Parathyroid adenoma (tissue), 2 donors: ENCODE results near the gene DNAAF5.

Experiments
- H2AFZ ChIP-seq: fragments of 300-600 bp; sonication (generic); one replicate; pipeline ENCODE4 v1.7.0; 2017; ENCODE audit warnings: antibody characterized with exemption, mild to moderate bottlenecking
- H3K27ac ChIP-seq: fragments of 300-600 bp; sonication (generic); one replicate; pipeline ENCODE4 v1.7.0; 2017
- H3K27me3 ChIP-seq: fragments of 300-600 bp; sonication (generic); one replicate; pipeline ENCODE4 v1.7.0; 2017; ENCODE audit warnings: low read length; ENCODE audit not compliant: control insufficient read depth, insufficient read depth
- H3K36me3 ChIP-seq: fragments of 300-600 bp; sonication (generic); one replicate; pipeline ENCODE4 v1.7.0; 2017; ENCODE audit warnings: low read length; ENCODE audit not compliant: control insufficient read depth, insufficient read depth
- H3K4me1 ChIP-seq: fragments of 300-600 bp; sonication (generic); one replicate; pipeline ENCODE4 v1.7.0; 2017; ENCODE audit warnings: control low read depth
- H3K4me2 ChIP-seq: fragments of 300-600 bp; sonication (generic); one replicate; pipeline ENCODE4 v1.7.0; 2017; ENCODE audit warnings: low read length
- H3K4me3 ChIP-seq: fragments of 300-600 bp; sonication (generic); one replicate; pipeline ENCODE4 v1.7.0; 2017; ENCODE audit warnings: low read depth, low read length
- H3K79me2 ChIP-seq: fragments of 300-600 bp; sonication (generic); one replicate; pipeline ENCODE4 v1.7.0; 2017; ENCODE audit warnings: control low read depth
- H3K9ac ChIP-seq: fragments of 300-600 bp; sonication (generic); one replicate; pipeline ENCODE4 v1.7.0; 2017; ENCODE audit warnings: mild to moderate bottlenecking
- H3K9me3 ChIP-seq: fragments of 300-600 bp; sonication (generic); one replicate; pipeline ENCODE4 v1.7.0; 2017; ENCODE audit warnings: low read length; ENCODE audit not compliant: control insufficient read depth
- TF ChIP-seq, protein P1 (sequence below): fragments of 300-600 bp; sonication (generic); IDR thresholded peaks from one replicate; pipeline ENCODE4 v1.7.0; 2017; ENCODE audit warnings: antibody characterized with exemption, mild to moderate bottlenecking
- donor health status: primary hyperparathyroidism.

DNAAF5 gene

DNA sequence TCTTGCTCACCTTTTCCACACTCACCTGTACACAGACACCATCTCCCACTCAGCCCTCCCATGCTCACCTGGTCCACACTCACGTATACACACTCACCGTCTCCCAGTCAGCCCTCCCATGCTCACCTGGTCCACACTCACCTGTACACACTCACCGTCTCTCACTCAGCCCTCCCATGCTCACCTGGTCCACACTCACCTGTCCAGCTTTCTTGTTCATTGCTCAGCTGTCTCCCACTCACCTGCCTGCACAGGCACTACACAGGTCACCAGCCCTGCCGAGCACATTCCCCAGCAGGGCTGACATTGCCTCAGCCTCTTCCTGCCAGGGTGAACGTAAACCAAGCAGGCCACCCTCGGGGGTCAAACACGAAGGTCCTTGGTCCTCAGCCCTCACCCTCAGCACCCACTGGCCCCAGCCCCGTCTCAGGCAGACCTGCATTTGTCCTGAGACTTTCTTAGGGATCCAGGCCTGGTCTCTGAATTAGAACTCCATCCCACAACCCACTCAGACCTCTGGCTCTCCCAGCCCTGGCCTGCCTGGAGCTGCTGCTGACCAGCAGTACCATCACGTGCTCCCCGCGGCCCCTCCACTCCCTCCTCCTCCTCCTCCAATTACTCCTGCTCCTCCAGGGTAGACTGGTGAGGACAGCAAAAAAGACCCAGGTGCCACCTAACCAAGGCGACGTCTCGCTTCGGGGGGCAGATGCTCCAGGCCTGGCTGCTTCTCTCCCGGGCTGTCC lies 12.8 kb upstream of the DNAAF5 start:
- Histone ChIP-seq H3K4me2 (no peak overlapping the region), H3K4me3 (no peak overlapping the region), H3K9ac (no peak overlapping the region), H2AFZ (no peak overlapping the region), H3K4me1 (no peaks in the 10 kb centered on the region), H3K9me3 (no peaks in the 10 kb centered on the region), H3K27me3 (no peaks in the 10 kb centered on the region), H3K27ac (no peak overlapping the region), H3K79me2 (no peaks in the 10 kb centered on the region), H3K36me3 (no peaks in the 10 kb centered on the region)
- TF ChIP-seq, protein P1, sequence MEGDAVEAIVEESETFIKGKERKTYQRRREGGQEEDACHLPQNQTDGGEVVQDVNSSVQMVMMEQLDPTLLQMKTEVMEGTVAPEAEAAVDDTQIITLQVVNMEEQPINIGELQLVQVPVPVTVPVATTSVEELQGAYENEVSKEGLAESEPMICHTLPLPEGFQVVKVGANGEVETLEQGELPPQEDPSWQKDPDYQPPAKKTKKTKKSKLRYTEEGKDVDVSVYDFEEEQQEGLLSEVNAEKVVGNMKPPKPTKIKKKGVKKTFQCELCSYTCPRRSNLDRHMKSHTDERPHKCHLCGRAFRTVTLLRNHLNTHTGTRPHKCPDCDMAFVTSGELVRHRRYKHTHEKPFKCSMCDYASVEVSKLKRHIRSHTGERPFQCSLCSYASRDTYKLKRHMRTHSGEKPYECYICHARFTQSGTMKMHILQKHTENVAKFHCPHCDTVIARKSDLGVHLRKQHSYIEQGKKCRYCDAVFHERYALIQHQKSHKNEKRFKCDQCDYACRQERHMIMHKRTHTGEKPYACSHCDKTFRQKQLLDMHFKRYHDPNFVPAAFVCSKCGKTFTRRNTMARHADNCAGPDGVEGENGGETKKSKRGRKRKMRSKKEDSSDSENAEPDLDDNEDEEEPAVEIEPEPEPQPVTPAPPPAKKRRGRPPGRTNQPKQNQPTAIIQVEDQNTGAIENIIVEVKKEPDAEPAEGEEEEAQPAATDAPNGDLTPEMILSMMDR, result no peak

DNA sequence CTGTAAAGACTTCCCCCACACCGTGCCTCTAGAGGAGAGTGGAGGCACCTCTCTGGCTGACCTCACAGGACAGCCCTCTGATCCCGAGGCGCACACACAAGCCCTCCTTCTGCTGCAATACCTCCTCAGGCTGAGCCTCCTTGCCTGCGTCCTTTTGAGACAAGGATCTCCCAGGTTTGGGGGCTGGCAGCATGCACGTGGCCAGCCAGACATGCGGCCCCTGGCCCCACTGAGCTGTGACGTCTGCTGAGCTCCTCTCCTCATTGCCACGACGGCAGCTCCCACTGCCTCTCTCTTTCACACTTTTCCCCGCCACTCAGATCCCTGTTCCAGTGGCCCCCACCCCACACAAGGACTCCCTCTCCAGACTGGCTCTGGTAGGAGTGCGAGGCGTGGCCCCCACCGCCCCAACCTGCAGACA lies 12.2 kb upstream of the DNAAF5 start:
- Histone ChIP-seq H3K36me3 (no peaks in the 10 kb centered on the region), H2AFZ (no peak overlapping the region), H3K4me1 (no peaks in the 10 kb centered on the region), H3K4me2 (no peak overlapping the region), H3K9me3 (no peaks in the 10 kb centered on the region), H3K4me3 (no peak overlapping the region), H3K9ac (no peak overlapping the region), H3K27me3 (no peaks in the 10 kb centered on the region), H3K79me2 (no peaks in the 10 kb centered on the region), H3K27ac (no peak overlapping the region)
- TF ChIP-seq, protein P1, result no peak

DNA sequence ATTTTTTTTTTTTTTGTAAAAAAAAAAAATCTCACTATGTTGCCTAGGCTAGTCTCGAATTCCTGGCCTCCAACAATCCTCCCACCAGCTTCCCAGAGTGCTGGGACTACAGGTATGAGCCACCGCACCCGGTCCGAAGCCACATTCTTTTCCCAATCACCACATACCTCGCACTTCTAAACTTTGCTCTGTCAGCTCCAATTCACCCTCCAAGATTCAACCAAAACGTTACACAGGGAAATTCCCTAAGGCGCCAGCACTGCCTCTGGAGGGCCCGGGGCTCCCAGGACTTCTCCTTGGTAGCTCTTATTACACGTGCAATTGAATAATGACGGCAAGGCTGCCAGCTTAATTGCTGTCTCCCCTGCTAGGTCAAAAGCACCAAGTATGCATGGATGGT lies 10.3 kb upstream of the DNAAF5 start:
- H3K4me1 ChIP-seq, result no peaks in the 10 kb centered on the region
- no peak overlapping the region for H3K9ac ChIP-seq
- no peak overlapping the region for H3K4me3 ChIP-seq
- H3K9me3 ChIP-seq, result no peaks in the 10 kb centered on the region
- no peaks in the 10 kb centered on the region for H3K36me3 ChIP-seq
- H3K27ac ChIP-seq, result no peak overlapping the region
- H3K27me3 ChIP-seq, result no peaks in the 10 kb centered on the region
- H3K4me2 ChIP-seq, result no peak overlapping the region
- H2AFZ ChIP-seq, result no peak overlapping the region
- TF ChIP-seq, protein P1, result no peak
- H3K79me2 ChIP-seq, result peaks cover 3% of the 10 kb centered on the region

DNA sequence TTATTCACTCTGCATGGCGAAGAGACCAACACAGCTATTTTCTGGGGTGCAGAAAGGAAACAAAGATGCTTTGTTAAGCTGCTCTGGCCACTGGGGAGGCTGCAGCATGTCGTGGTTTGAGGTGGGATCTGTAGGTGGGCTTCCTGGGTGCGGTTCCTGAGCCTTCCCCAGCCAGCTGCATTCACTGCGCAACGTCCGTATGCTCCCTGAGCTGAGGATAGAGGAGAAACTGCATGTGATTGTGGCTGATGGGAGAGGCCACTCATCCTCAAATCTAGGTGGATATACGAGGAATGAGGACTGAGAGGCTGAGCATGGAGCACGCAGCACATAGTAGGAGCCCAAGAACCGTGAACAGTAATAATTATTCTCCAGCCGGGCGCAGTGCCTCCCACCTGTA lies 9.9 kb upstream of the DNAAF5 start:
- TF ChIP-seq, protein P1, result no peak
- H3K4me1 ChIP-seq, result no peaks in the 10 kb centered on the region
- H3K4me2 ChIP-seq, result no peak overlapping the region
- peaks cover 3% of the 10 kb centered on the region for H3K79me2 ChIP-seq
- no peak overlapping the region for H3K27ac ChIP-seq
- H3K27me3 ChIP-seq, result no peaks in the 10 kb centered on the region
- H2AFZ ChIP-seq, result no peak overlapping the region
- no peaks in the 10 kb centered on the region for H3K9me3 ChIP-seq
- no peaks in the 10 kb centered on the region for H3K36me3 ChIP-seq
- no peak overlapping the region for H3K9ac ChIP-seq
- H3K4me3 ChIP-seq, result no peak overlapping the region
